ENCODE measurements around the gene CD93.
A peak's percentile ranks its signal among the peaks of the same experiment; 100 is the strongest.

Gene CD93

GRCh38 chr20:23086056-23086566 lies at the start of gene CD93:
TSS of gene CD93 (minus strand) at chr20:23086324. CDS start at chr20:23086192, 132 bp downstream.
- peak within 1 kb of the TSS; percentile 43 for H3K4me3 ChIP-seq (ENCODE audit: low read depth, low read length)
- no peaks in the 10 kb centered on the region for H3K4me1 ChIP-seq
- H3K4me2 ChIP-seq (ENCODE audit: low read length) = peak within 1 kb of the TSS; percentile 29
- peak within 1 kb of the TSS; percentile 84 for H3K27ac ChIP-seq
- no peak within 1 kb of the TSS for H3K9ac ChIP-seq
- no peaks in the 10 kb centered on the region for H3K27me3 ChIP-seq (ENCODE audit: control insufficient read depth, insufficient read depth, low read length)
- H3K79me2 ChIP-seq = no peaks in the 10 kb centered on the region
- no peaks in the 10 kb centered on the region for H3K9me3 ChIP-seq (ENCODE audit: control insufficient read depth, low read length)
- no peak within 1 kb of the TSS for H2AFZ ChIP-seq
- TF ChIP-seq, protein P1, sequence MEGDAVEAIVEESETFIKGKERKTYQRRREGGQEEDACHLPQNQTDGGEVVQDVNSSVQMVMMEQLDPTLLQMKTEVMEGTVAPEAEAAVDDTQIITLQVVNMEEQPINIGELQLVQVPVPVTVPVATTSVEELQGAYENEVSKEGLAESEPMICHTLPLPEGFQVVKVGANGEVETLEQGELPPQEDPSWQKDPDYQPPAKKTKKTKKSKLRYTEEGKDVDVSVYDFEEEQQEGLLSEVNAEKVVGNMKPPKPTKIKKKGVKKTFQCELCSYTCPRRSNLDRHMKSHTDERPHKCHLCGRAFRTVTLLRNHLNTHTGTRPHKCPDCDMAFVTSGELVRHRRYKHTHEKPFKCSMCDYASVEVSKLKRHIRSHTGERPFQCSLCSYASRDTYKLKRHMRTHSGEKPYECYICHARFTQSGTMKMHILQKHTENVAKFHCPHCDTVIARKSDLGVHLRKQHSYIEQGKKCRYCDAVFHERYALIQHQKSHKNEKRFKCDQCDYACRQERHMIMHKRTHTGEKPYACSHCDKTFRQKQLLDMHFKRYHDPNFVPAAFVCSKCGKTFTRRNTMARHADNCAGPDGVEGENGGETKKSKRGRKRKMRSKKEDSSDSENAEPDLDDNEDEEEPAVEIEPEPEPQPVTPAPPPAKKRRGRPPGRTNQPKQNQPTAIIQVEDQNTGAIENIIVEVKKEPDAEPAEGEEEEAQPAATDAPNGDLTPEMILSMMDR (IDR thresholded peaks at IDR 0.05) = no peak
- H3K36me3 ChIP-seq (ENCODE audit: control insufficient read depth, insufficient read depth, low read length) = no peaks in the 10 kb centered on the region

GRCh38 chr20:23133560-23133998 lies 47.5 kb upstream of the CD93 start:
- Histone ChIP-seq H3K9ac (no peak overlapping the region), H2AFZ (no peak overlapping the region), H3K4me3 (ENCODE audit: low read depth, low read length) (no peak overlapping the region), H3K27ac (peak overlapping the region; percentile 30), H3K36me3 (ENCODE audit: control insufficient read depth, insufficient read depth, low read length) (no peaks in the 10 kb centered on the region), H3K4me2 (ENCODE audit: low read length) (no peak overlapping the region), H3K9me3 (ENCODE audit: control insufficient read depth, low read length) (no peaks in the 10 kb centered on the region), H3K4me1 (no peaks in the 10 kb centered on the region), H3K79me2 (no peaks in the 10 kb centered on the region), H3K27me3 (ENCODE audit: control insufficient read depth, insufficient read depth, low read length) (no peaks in the 10 kb centered on the region)
- TF ChIP-seq, protein P1 (IDR thresholded peaks at IDR 0.05) = no peak

DNA sequence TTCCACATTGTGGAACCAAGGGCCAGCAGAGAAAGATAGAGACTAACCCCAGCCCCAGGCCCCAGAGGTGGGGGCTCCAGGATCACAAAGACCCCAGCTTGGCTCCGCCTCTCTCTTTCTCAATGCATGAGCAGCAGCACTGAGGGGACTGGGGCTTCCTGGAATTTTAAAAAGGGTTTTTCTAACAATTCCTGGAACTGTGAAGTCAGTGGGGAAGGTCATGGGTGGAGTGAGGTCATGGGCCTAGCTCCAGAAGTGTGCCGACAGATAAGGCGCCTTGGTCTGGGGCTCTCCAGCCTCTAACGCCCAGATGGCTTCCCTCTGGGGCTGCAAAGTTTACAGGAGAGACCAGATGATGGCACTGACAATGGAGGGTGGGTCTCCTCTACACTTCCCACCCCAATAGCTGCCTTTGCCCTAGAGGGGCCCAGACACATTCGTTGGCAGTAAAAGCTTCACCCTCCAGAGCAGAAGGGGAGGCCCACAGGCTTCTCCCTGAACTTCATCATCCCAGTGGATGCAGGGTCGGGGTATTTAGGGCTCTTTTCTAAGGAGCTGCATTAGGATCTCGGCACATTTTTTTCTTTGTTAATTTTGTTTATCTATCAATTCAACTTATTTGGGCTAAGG lies 46.9 kb upstream of the CD93 start:
- H3K79me2 ChIP-seq = no peaks in the 10 kb centered on the region
- no peaks in the 10 kb centered on the region for H3K27me3 ChIP-seq (ENCODE audit: control insufficient read depth, insufficient read depth, low read length)
- no peak overlapping the region for H3K9ac ChIP-seq

GRCh38 chr20:23132293-23132929 lies 46.3 kb upstream of the CD93 start:
- Histone ChIP-seq H3K9me3 (ENCODE audit: control insufficient read depth, low read length) (no peaks in the 10 kb centered on the region), H3K4me3 (ENCODE audit: low read depth, low read length) (no peak overlapping the region), H3K36me3 (ENCODE audit: control insufficient read depth, insufficient read depth, low read length) (no peaks in the 10 kb centered on the region), H3K27me3 (ENCODE audit: control insufficient read depth, insufficient read depth, low read length) (no peaks in the 10 kb centered on the region), H3K27ac (peak overlapping the region; percentile 30), H3K4me1 (no peaks in the 10 kb centered on the region), H3K9ac (no peak overlapping the region), H3K79me2 (no peaks in the 10 kb centered on the region), H2AFZ (no peak overlapping the region), H3K4me2 (ENCODE audit: low read length) (no peak overlapping the region)
- TF ChIP-seq, protein P1 (IDR thresholded peaks at IDR 0.05) = no peak

More for the DNA sequence above, 46.9 kb upstream of the CD93 start:
- Histone ChIP-seq H3K27ac (peak overlapping the region; percentile 30), H3K4me2 (ENCODE audit: low read length) (no peak overlapping the region), H2AFZ (no peak overlapping the region), H3K4me3 (ENCODE audit: low read depth, low read length) (no peak overlapping the region), H3K9me3 (ENCODE audit: control insufficient read depth, low read length) (no peaks in the 10 kb centered on the region), H3K4me1 (no peaks in the 10 kb centered on the region), H3K36me3 (ENCODE audit: control insufficient read depth, insufficient read depth, low read length) (no peaks in the 10 kb centered on the region)
- TF ChIP-seq, protein P1 (IDR thresholded peaks at IDR 0.05) = no peak
